Measurements from ENCODE around the gene XPNPEP1. TPM values are rescaled to one million over a fixed set of nuclear protein-coding genes. Genes with fewer than 3 reads are reported as not detected.
A peak's percentile ranks its signal among the peaks of the same experiment; 100 is the strongest.

Gene XPNPEP1
- total and polyA plus RNA-seq, 8 donors = 49.0 to 93.6 (median 80.5) TPM

GRCh38 chr10:109952526-109952925, 29.2 kb upstream of the XPNPEP1 start:
- TF ChIP-seq CTCF (IDR thresholded peaks at IDR 0.05) = no peak
- no peaks in the 10 kb centered on the region for H3K9me3 ChIP-seq
- no peaks in the 10 kb centered on the region for H3K36me3 ChIP-seq
- no peaks in the 10 kb centered on the region for H3K27me3 ChIP-seq
- intact Hi-C loops (cut with DNase I) = no loop called here
- no peak for ATAC-seq
- DNase-seq = no peak
- H3K4me3 ChIP-seq = no peak overlapping the region
- H3K4me1 ChIP-seq = no peaks in the 10 kb centered on the region
- no peak overlapping the region for H3K27ac ChIP-seq

- ATAC-seq = peak; percentile 90
- no peak overlapping the region for H3K27ac ChIP-seq
These were observed 24.0 kb upstream of the XPNPEP1 start for GRCh38 chr10:109947111-109947920.

GRCh38 chr10:109946680-109947079, 23.4 kb upstream of the XPNPEP1 start:
- Histone ChIP-seq H3K27me3 (no peaks in the 10 kb centered on the region), H3K27ac (no peak overlapping the region), H3K4me1 (no peaks in the 10 kb centered on the region), H3K9me3 (no peaks in the 10 kb centered on the region), H3K4me3 (no peak overlapping the region), H3K36me3 (no peaks in the 10 kb centered on the region)
- peak; percentile 75 for ATAC-seq
- no peak for TF ChIP-seq CTCF (IDR thresholded peaks at IDR 0.05)
- DNase-seq = no peak
- intact Hi-C loops (cut with DNase I) = no loop called here

More at GRCh38 chr10:109947111-109947920, 24.0 kb upstream of the XPNPEP1 start:
- Histone ChIP-seq H3K36me3 (no peaks in the 10 kb centered on the region), H3K9me3 (no peaks in the 10 kb centered on the region), H3K27me3 (no peaks in the 10 kb centered on the region), H3K4me3 (no peak overlapping the region), H3K4me1 (no peaks in the 10 kb centered on the region)
- intact Hi-C loops (cut with DNase I) = no loop called here
- DNase-seq = no peak
- no peak for TF ChIP-seq CTCF (IDR thresholded peaks at IDR 0.05)

GRCh38 chr10:109945473-109946177, 22.3 kb upstream of the XPNPEP1 start:
- no peak for ATAC-seq
- Histone ChIP-seq H3K27me3 (no peaks in the 10 kb centered on the region), H3K9me3 (no peaks in the 10 kb centered on the region), H3K4me1 (no peaks in the 10 kb centered on the region), H3K27ac (no peak overlapping the region), H3K4me3 (no peak overlapping the region), H3K36me3 (no peaks in the 10 kb centered on the region)
- intact Hi-C loops (cut with DNase I) = no loop called here
- DNase-seq = no peak
- TF ChIP-seq CTCF (IDR thresholded peaks at IDR 0.05) = no peak

GRCh38 chr10:109944613-109945012, 21.3 kb upstream of the XPNPEP1 start:
- no peak for TF ChIP-seq CTCF (IDR thresholded peaks at IDR 0.05)
- ATAC-seq (no peak), DNase-seq (no peak)
- no peaks in the 10 kb centered on the region for H3K9me3 ChIP-seq
- no peaks in the 10 kb centered on the region for H3K36me3 ChIP-seq
- H3K27ac ChIP-seq = no peak overlapping the region
- intact Hi-C loops (cut with DNase I) = no loop called here
- H3K4me1 ChIP-seq = no peaks in the 10 kb centered on the region
- no peak overlapping the region for H3K4me3 ChIP-seq
- H3K27me3 ChIP-seq = no peaks in the 10 kb centered on the region
